Measurements from ENCODE around the gene ACTL7A.

The ACTL7A gene

DNA sequence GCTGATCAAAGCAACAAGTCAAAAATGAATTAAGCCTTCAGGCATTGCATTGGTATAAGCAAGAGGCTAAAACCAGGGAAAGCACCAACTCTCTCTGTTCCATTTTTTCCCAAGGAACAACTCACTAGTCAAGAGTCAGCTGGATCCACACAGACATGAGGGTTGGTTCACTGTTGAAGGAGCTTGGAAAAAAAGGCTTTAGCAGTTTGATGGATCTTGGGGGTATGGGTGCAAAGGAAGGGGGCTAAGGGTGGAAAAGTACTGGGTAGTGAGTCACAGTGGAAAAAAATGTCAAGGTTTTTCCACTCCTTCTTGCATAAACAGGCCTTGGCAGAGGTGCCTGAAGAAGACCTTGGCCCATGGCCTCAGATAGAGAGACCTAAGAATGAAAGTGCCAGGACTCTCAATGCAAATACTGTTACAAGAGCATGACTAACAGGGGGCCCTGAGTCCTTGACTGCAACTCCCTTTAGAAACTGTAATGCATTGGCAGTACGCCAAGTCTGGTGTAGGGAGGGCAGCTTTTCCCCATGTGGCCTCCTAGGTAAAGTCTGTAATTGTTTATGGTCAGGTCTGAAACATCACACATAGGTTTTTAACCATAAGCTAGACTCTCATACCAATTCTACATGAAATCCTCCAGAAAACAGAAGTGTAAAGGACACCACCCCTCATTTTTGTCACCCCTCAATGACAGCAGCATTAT is 23.7 kb downstream of the ACTL7A start (continued):
- TF ChIP-seq, protein P1, sequence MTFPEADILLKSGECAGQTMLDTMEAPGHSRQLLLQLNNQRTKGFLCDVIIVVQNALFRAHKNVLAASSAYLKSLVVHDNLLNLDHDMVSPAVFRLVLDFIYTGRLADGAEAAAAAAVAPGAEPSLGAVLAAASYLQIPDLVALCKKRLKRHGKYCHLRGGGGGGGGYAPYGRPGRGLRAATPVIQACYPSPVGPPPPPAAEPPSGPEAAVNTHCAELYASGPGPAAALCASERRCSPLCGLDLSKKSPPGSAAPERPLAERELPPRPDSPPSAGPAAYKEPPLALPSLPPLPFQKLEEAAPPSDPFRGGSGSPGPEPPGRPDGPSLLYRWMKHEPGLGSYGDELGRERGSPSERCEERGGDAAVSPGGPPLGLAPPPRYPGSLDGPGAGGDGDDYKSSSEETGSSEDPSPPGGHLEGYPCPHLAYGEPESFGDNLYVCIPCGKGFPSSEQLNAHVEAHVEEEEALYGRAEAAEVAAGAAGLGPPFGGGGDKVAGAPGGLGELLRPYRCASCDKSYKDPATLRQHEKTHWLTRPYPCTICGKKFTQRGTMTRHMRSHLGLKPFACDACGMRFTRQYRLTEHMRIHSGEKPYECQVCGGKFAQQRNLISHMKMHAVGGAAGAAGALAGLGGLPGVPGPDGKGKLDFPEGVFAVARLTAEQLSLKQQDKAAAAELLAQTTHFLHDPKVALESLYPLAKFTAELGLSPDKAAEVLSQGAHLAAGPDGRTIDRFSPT (tag by site-specific recombination; IDR thresholded peaks at IDR 0.05), result no peak
- TF ChIP-seq, protein P2, sequence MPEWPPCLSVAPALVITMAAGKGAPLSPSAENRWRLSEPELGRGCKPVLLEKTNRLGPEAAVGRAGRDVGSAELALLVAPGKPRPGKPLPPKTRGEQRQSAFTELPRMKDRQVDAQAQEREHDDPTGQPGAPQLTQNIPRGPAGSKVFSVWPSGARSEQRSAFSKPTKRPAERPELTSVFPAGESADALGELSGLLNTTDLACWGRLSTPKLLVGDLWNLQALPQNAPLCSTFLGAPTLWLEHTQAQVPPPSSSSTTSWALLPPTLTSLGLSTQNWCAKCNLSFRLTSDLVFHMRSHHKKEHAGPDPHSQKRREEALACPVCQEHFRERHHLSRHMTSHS (tag by site-specific recombination; IDR thresholded peaks at IDR 0.05), result no peak
- TF ChIP-seq ZNF19 (tag by site-specific recombination; IDR thresholded peaks at IDR 0.05; ENCODE audit: low read depth) (no peak), REPIN1 (tag by site-specific recombination; IDR thresholded peaks at IDR 0.05; ENCODE audit: low read depth) (no peak), ZNF76 (tag by site-specific recombination; IDR thresholded peaks at IDR 0.05; ENCODE audit: borderline replicate concordance, low read depth) (no peak), ZNF37A (tag by site-specific recombination; IDR thresholded peaks at IDR 0.05) (no peak), GLIS1 (tag by site-specific recombination; IDR thresholded peaks at IDR 0.05) (no peak), RBAK (tag by site-specific recombination; IDR thresholded peaks at IDR 0.05) (no peak), YY1 (tag by site-specific recombination; IDR thresholded peaks at IDR 0.05) (no peak), KLF10 (tag by site-specific recombination; IDR thresholded peaks at IDR 0.05) (no peak), SP2 (tag by site-specific recombination; IDR thresholded peaks at IDR 0.05) (no peak), YY2 (tag by site-specific recombination; IDR thresholded peaks at IDR 0.05) (no peak), ZNF677 (tag by site-specific recombination; IDR thresholded peaks at IDR 0.05) (no peak), ZBTB17 (tag by site-specific recombination; IDR thresholded peaks at IDR 0.05) (no peak), ZNF830 (tag by site-specific recombination; IDR thresholded peaks at IDR 0.05; ENCODE audit: low read depth) (no peak), ZNF544 (tag by site-specific recombination; IDR thresholded peaks at IDR 0.05) (no peak)
- TF ChIP-seq, protein P3, sequence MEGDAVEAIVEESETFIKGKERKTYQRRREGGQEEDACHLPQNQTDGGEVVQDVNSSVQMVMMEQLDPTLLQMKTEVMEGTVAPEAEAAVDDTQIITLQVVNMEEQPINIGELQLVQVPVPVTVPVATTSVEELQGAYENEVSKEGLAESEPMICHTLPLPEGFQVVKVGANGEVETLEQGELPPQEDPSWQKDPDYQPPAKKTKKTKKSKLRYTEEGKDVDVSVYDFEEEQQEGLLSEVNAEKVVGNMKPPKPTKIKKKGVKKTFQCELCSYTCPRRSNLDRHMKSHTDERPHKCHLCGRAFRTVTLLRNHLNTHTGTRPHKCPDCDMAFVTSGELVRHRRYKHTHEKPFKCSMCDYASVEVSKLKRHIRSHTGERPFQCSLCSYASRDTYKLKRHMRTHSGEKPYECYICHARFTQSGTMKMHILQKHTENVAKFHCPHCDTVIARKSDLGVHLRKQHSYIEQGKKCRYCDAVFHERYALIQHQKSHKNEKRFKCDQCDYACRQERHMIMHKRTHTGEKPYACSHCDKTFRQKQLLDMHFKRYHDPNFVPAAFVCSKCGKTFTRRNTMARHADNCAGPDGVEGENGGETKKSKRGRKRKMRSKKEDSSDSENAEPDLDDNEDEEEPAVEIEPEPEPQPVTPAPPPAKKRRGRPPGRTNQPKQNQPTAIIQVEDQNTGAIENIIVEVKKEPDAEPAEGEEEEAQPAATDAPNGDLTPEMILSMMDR (tag by site-specific recombination; IDR thresholded peaks at IDR 0.05), result no peak
- TF ChIP-seq, protein P4, sequence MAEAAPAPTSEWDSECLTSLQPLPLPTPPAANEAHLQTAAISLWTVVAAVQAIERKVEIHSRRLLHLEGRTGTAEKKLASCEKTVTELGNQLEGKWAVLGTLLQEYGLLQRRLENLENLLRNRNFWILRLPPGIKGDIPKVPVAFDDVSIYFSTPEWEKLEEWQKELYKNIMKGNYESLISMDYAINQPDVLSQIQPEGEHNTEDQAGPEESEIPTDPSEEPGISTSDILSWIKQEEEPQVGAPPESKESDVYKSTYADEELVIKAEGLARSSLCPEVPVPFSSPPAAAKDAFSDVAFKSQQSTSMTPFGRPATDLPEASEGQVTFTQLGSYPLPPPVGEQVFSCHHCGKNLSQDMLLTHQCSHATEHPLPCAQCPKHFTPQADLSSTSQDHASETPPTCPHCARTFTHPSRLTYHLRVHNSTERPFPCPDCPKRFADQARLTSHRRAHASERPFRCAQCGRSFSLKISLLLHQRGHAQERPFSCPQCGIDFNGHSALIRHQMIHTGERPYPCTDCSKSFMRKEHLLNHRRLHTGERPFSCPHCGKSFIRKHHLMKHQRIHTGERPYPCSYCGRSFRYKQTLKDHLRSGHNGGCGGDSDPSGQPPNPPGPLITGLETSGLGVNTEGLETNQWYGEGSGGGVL (tag by site-specific recombination; IDR thresholded peaks at IDR 0.05), result 0 out of 2 replicates have a peak, but pooled peaks have one; percentile 20
- TF ChIP-seq, protein P5, sequence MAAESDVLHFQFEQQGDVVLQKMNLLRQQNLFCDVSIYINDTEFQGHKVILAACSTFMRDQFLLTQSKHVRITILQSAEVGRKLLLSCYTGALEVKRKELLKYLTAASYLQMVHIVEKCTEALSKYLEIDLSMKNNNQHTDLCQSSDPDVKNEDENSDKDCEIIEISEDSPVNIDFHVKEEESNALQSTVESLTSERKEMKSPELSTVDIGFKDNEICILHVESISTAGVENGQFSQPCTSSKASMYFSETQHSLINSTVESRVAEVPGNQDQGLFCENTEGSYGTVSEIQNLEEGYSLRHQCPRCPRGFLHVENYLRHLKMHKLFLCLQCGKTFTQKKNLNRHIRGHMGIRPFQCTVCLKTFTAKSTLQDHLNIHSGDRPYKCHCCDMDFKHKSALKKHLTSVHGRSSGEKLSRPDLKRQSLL (tag by site-specific recombination; IDR thresholded peaks at IDR 0.05), result no peak
- TF ChIP-seq, protein P6, sequence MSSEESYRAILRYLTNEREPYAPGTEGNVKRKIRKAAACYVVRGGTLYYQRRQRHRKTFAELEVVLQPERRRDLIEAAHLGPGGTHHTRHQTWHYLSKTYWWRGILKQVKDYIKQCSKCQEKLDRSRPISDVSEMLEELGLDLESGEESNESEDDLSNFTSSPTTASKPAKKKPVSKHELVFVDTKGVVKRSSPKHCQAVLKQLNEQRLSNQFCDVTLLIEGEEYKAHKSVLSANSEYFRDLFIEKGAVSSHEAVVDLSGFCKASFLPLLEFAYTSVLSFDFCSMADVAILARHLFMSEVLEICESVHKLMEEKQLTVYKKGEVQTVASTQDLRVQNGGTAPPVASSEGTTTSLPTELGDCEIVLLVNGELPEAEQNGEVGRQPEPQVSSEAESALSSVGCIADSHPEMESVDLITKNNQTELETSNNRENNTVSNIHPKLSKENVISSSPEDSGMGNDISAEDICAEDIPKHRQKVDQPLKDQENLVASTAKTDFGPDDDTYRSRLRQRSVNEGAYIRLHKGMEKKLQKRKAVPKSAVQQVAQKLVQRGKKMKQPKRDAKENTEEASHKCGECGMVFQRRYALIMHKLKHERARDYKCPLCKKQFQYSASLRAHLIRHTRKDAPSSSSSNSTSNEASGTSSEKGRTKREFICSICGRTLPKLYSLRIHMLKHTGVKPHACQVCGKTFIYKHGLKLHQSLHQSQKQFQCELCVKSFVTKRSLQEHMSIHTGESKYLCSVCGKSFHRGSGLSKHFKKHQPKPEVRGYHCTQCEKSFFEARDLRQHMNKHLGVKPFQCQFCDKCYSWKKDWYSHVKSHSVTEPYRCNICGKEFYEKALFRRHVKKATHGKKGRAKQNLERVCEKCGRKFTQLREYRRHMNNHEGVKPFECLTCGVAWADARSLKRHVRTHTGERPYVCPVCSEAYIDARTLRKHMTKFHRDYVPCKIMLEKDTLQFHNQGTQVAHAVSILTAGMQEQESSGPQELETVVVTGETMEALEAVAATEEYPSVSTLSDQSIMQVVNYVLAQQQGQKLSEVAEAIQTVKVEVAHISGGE (tag by site-specific recombination; conservative IDR thresholded peaks at IDR 0.05; ENCODE audit: low read depth), result no peak
- TF ChIP-seq, protein P7, sequence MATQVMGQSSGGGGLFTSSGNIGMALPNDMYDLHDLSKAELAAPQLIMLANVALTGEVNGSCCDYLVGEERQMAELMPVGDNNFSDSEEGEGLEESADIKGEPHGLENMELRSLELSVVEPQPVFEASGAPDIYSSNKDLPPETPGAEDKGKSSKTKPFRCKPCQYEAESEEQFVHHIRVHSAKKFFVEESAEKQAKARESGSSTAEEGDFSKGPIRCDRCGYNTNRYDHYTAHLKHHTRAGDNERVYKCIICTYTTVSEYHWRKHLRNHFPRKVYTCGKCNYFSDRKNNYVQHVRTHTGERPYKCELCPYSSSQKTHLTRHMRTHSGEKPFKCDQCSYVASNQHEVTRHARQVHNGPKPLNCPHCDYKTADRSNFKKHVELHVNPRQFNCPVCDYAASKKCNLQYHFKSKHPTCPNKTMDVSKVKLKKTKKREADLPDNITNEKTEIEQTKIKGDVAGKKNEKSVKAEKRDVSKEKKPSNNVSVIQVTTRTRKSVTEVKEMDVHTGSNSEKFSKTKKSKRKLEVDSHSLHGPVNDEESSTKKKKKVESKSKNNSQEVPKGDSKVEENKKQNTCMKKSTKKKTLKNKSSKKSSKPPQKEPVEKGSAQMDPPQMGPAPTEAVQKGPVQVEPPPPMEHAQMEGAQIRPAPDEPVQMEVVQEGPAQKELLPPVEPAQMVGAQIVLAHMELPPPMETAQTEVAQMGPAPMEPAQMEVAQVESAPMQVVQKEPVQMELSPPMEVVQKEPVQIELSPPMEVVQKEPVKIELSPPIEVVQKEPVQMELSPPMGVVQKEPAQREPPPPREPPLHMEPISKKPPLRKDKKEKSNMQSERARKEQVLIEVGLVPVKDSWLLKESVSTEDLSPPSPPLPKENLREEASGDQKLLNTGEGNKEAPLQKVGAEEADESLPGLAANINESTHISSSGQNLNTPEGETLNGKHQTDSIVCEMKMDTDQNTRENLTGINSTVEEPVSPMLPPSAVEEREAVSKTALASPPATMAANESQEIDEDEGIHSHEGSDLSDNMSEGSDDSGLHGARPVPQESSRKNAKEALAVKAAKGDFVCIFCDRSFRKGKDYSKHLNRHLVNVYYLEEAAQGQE (tag by site-specific recombination; IDR thresholded peaks at IDR 0.05), result no peak
- TF ChIP-seq, protein P8, sequence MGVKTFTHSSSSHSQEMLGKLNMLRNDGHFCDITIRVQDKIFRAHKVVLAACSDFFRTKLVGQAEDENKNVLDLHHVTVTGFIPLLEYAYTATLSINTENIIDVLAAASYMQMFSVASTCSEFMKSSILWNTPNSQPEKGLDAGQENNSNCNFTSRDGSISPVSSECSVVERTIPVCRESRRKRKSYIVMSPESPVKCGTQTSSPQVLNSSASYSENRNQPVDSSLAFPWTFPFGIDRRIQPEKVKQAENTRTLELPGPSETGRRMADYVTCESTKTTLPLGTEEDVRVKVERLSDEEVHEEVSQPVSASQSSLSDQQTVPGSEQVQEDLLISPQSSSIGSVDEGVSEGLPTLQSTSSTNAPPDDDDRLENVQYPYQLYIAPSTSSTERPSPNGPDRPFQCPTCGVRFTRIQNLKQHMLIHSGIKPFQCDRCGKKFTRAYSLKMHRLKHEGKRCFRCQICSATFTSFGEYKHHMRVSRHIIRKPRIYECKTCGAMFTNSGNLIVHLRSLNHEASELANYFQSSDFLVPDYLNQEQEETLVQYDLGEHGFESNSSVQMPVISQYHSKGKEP (tag by site-specific recombination; IDR thresholded peaks at IDR 0.05), result 0 out of 2 replicates have a peak, but pooled peaks have one; percentile 46

All from HEK293 (cell line).